ENCODE data around the gene DLK1.

- no peak for TF ChIP-seq CTCF (conservative IDR thresholded peaks at IDR 0.05 in 1 of 2, IDR thresholded peaks at IDR 0.05 in 1 of 2; ENCODE audit: extremely low read depth in 1 of 2, insufficient read depth in 1 of 2, low read depth in 1 of 2, low read length in 2 of 2)
- TF ChIP-seq EZH2 (IDR thresholded peaks at IDR 0.05; ENCODE audit: borderline replicate concordance, low read length), result no peak
These were observed 16.3 kb upstream of the DLK1 start for GRCh38 chr14:100710391-100710790.
